Smooth muscle cell (in vitro differentiated cells): ENCODE measurements around the gene QRICH2. TPM values are rescaled to one million over a fixed set of nuclear protein-coding genes. Genes with fewer than 3 reads are reported as not detected.
"Not testable (repeated sequence)": the region's sequence is repeated elsewhere in the genome, so short reads cannot be mapped to it uniquely, and the experiment has no call there.

Source experiments
- DNase-seq: peaks from one replicate; lab custom pipeline; 2025; ENCODE audit not compliant: unreplicated experiment; lab: John Stamatoyannopoulos, UW
- H2AFZ ChIP-seq: fragments of 200-600 bp; sonication (generic); 2 replicates; pipeline ENCODE4 v1.6.0; 2016; ENCODE audit warnings: antibody characterized with exemption, low read depth, mild to moderate bottlenecking
- H3F3A ChIP-seq: fragments of 200-600 bp; sonication (generic); 2 replicates; pipeline ENCODE4 v1.6.0; 2017; ENCODE audit warnings: antibody characterized with exemption, low read depth
- H3K27ac ChIP-seq: fragments of 200-600 bp; sonication (generic); 2 replicates; pipeline ENCODE4 v1.5.1; 2016; ENCODE audit warnings: low read depth, mild to moderate bottlenecking
- H3K27me3 ChIP-seq: fragments of 200-600 bp; sonication (generic); 2 replicates; pipeline ENCODE4 v1.6.1; 2016; ENCODE audit warnings: low read depth, mild to moderate bottlenecking
- H3K36me3 ChIP-seq: fragments of 200-600 bp; sonication (generic); 2 replicates; pipeline ENCODE4 v1.5.1; 2016; ENCODE audit warnings: low read depth
- H3K4me1 ChIP-seq: fragments of 200-600 bp; sonication (generic); 2 replicates; pipeline ENCODE4 v1.5.1; 2016; ENCODE audit warnings: low read depth
- H3K4me2 ChIP-seq: fragments of 200-600 bp; sonication (generic); 2 replicates; pipeline ENCODE4 v1.6.0; 2016; ENCODE audit warnings: mild to moderate bottlenecking
- H3K4me3 ChIP-seq: fragments of 200-600 bp; sonication (generic); 2 replicates; pipeline ENCODE4 v1.5.1; 2016; ENCODE audit warnings: mild to moderate bottlenecking
- H3K79me2 ChIP-seq: fragments of 200-600 bp; sonication (generic); 2 replicates; pipeline ENCODE4 v1.6.0; 2016; ENCODE audit warnings: low read depth, mild to moderate bottlenecking
- H3K9ac ChIP-seq: fragments of 200-600 bp; sonication (generic); 2 replicates; pipeline ENCODE4 v1.6.0; 2016; ENCODE audit warnings: low read depth
- H3K9me3 ChIP-seq: fragments of 200-600 bp; sonication (generic); replicated peaks from 2 replicates; pipeline ENCODE4 v1.5.1; 2016; ENCODE audit warnings: low read depth
- H4K20me1 ChIP-seq: fragments of 200-600 bp; sonication (generic); 2 replicates; pipeline ENCODE4 v1.6.0; 2016; ENCODE audit warnings: low read depth
- CTCF ChIP-seq: fragments of 200-600 bp; sonication (generic); IDR thresholded peaks from 2 replicates; pipeline ENCODE4 v1.5.1; 2017; ENCODE audit warnings: borderline replicate concordance, mild to moderate bottlenecking, antibody characterized with exemption; ENCODE audit not compliant: insufficient read depth, poor library complexity, severe bottlenecking
- WGBS: methylation state at CpG from one replicate; pipeline ENCODE4 v1.1.7; 2016; ENCODE audit warnings: low lambda C conversion rate; 5-methylcytosine and 5-hydroxymethylcytosine counted together
- polyA plus RNA-seq: library from polyadenylated mRNA; unstranded; fragments of >200 nt; fragmentation: Nextera tagmentation; extraction: Ambion mirVana; gene quantifications from 2 replicates; pipeline ENCODE4 v1.2.1, GENCODE V29; 2016
- total RNA-seq: library from RNA; depleted of rRNA; stranded (reverse); fragments of >200 nt; gene quantifications from 2 replicates; pipeline ENCODE4 v1.2.3, GENCODE V29; 2014

QRICH2 gene
- total and polyA plus RNA-seq, 2 experiments from 2014 or later, result 1.2 to 1.5 TPM

GRCh38 chr17:76246080-76247066, 61.7 kb downstream of the QRICH2 start:
- DNase-seq, result no peak
- Histone ChIP-seq H2AFZ (no peak overlapping the region), H3K27ac (no peak overlapping the region), H3K4me2 (no peak overlapping the region), H3K36me3 (no peaks in the 10 kb centered on the region), H3K4me1 (peaks cover under 1% of the 10 kb centered on the region), H3K9ac (no peak overlapping the region), H3K27me3 (peaks cover 22% of the 10 kb centered on the region), H3K4me3 (no peak overlapping the region), H3F3A (no peaks in the 10 kb centered on the region), H3K79me2 (no peaks in the 10 kb centered on the region), H3K9me3 (no peaks in the 10 kb centered on the region), H4K20me1 (no peaks in the 10 kb centered on the region)
- WGBS, result 84% methylated on average over 7 of the region's 7 CpGs
- no peak for TF ChIP-seq CTCF

DNA sequence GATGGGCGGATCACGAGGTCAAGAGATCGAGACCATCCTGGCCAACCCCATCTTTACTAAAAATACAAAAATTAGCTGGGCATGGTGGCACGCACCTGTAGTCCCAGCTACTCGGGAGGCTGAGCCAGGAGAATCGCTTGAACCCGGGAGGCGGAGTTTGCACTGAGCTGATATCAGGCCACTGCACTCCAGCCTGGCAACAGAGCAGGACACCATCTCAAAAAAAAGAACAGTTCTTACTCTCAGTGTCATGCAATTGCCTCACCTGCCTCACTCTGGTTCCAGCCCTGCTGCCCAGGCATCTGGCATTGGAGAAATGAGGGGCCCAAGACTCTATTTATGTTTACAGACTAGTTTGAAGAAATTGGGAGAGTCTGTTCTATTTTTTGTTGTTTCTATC, 63.4 kb downstream of the QRICH2 start:
- H2AFZ ChIP-seq, DNase-seq, H3K36me3 ChIP-seq, H3K27ac ChIP-seq, H4K20me1 ChIP-seq, H3K4me1 ChIP-seq, H3K9me3 ChIP-seq, H3F3A ChIP-seq, H3K4me3 ChIP-seq, H3K9ac ChIP-seq, H3K4me2 ChIP-seq, H3K79me2 ChIP-seq: not testable (repeated sequence)
- WGBS, result 97% methylated on average over 8 of the region's 8 CpGs
- H3K27me3 ChIP-seq, result peaks cover 25% of the 10 kb centered on the region

DNA sequence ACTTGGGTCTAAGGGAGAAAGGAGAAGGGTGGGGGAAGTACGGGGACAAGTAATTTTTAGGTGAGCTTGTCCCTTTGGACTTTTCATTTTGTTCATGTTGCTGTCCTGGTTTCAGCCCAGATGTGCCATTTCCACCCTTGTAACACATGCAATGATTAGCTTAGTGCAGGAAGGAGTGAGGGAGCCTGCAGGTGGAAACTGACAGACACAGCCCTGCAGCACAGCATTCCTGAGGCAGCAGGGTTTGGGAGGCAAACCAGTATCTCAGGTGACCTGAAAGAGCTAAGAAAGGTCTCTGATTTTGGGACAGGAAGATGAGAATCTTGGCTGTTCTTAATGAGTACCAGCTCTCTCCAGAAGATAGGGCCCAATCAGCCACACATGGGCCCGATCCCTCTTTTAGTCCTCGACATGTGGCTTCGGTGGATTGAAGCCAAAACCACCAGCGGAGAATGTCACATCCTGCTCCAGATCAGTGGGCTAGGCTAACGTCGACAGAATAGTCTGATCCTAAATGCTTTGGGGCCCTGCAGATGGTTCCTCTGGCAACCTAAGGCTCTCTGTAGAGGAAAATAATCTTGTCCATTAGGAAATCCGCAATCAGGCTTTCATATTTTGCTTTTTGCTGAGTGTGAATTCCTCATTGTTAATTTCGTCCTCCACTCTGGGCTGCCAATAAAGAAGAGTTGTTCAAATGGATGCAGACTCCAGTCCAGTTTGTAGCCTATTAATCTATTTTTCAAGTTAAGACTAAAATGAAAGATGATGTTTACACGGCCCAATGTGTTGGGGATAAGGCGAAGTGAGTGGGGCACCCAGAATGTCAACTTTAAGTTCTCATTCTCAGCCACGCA, 64.0 kb downstream of the QRICH2 start:
- Histone ChIP-seq H3K9ac (no peak overlapping the region), H3K79me2 (no peaks in the 10 kb centered on the region), H2AFZ (no peak overlapping the region), H3K4me3 (no peak overlapping the region), H3K9me3 (no peaks in the 10 kb centered on the region), H3F3A (no peaks in the 10 kb centered on the region), H3K27me3 (peaks cover 32% of the 10 kb centered on the region), H3K36me3 (no peaks in the 10 kb centered on the region), H3K4me1 (peaks cover 7% of the 10 kb centered on the region), H3K4me2 (no peak overlapping the region), H3K27ac (no peak overlapping the region), H4K20me1 (no peaks in the 10 kb centered on the region)
- 80% methylated on average over 12 of the region's 12 CpGs for WGBS
- no peak for DNase-seq
- no peak for TF ChIP-seq CTCF

GRCh38 chr17:76241691-76242255, 66.3 kb downstream of the QRICH2 start:
- WGBS, result 96% methylated on average over 15 of the region's 15 CpGs
- Histone ChIP-seq H3F3A (no peaks in the 10 kb centered on the region), H3K79me2 (no peaks in the 10 kb centered on the region), H3K4me3 (no peak overlapping the region), H3K27me3 (peaks cover 42% of the 10 kb centered on the region), H3K27ac (no peak overlapping the region), H2AFZ (no peak overlapping the region), H3K9ac (no peak overlapping the region), H3K9me3 (no peaks in the 10 kb centered on the region), H3K4me2 (no peak overlapping the region), H3K4me1 (peaks cover 7% of the 10 kb centered on the region), H4K20me1 (no peaks in the 10 kb centered on the region), H3K36me3 (no peaks in the 10 kb centered on the region)
- DNase-seq, result no peak
- TF ChIP-seq CTCF, result no peak
